CD4-positive, alpha-beta T cell treated with Interleukin-6 for 4 hours (primary cell): ENCODE results near the gene PUS7L.
"Not testable (repeated sequence)": the region's sequence is repeated elsewhere in the genome, so short reads cannot be mapped to it uniquely, and the experiment has no call there.

Experiments used
- DNase-seq: peaks from one replicate; pipeline ENCODE4 v3.0.0-alpha.2; 2020; ENCODE audit warnings: mixed read lengths

PUS7L gene

DNA sequence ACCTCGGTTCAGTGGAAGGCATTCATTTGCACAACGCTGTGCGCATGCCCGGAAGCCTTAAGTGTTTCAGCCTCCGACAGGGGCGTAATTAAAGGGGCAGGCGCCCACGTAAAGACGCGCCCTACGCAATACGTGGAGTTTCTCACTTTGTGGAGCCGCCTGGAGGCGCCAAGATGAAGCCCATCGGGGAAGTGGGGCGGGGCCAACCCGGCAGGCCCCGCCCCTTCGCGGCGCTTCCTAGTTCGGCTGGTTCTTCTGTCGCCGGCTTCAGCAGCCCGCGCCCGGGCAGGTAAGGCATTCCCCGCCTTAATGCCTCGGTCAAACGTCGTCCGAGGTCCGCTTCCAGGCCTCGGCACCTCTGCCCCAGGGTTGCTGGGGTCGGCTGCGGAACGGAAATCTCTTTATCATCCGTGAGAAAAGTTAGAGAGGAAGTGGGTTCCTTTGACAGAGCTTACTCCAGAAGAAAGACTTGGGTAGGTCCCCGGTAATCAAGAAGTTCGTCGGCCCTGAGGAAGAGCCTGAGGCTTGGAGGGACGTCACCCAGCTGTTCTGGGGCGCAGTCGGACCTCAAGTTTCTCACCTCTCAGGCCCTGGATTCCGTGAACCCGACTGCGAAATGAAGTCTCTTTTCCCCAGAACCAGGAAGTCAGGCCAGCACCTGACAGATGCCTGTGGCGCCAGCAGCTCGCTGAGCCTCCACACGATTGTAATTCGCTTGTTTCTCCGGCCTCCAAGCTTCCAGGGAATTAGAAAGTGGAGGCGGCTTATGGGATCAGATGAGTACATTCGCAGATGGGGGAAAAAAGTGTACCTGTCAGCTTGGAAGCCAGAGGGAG is at the start of gene PUS7L, which contains the start of gene IRAK4:
Gene PUS7L (minus strand): TSS at position 63 of the 836 bp plus-strand sequence. CDS start 3,545 bp downstream, outside the sequence.
Gene IRAK4 (plus strand): TSS at position 224 of the 836 bp plus-strand sequence. CDS start 9,161 bp downstream, outside the sequence.
- DNase-seq = peak; percentile 96

GRCh38 chr12:43807386-43807785 is 48.8 kb upstream of the PUS7L start:
- no peak for DNase-seq

DNA sequence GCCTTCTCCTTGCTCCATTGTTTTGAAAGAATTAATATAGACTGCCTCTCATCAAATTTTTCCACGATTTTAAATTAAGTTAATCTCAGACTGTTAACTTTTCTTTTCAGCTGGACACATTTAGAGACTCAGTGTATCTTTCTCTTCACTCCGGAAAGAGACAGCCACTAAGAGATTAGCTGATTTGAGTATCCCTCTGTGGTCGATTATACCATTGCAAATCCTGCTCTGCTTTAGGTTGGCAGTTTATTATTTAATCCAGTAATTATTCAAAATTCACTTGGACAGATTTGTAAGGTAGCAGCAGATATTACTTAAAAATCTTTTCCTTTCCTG is 48.1 kb upstream of the PUS7L start:
- no peak for DNase-seq

DNA sequence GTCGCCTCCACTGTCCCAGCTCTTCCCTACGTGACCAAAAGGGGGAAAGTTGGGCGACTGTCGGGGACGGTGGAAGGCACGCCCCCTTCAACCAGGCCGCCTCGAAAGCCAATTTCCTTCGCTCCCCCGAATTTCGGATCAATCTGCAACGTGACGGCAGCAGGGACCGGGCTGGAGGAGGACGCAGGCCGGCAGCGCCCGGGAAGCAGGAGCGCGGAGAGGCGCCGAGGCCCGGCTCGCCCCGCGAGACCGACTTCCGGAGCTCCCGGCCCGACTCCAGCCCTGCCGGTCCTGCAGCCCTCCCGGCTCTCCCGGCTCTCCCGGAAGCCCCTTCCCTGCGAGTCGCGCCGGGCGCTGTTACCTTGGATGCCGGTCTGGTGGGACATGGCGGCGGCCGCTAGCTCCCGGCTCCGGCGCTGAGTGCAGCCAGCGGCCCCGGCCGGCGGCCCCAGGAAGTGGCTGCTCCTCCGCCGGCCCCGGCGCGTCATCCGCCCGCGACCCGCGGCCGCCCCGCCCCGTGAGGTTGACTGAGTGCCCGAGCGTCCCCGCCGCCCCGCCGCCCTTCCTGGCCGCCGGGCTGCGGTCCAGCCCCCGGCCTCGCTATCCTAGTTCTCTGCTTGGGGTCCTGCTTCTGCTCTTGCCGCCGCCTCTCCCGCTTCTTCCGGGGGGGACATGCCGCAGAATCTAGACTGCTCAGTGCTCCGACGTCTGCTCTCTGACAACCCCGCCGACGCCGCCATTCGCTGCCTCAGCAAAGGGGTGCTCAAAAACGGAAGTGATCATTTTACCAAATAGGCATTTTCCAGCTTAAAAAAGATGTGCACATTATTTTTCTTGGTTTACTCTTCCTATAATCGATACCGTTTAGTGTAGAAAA is 47.5 kb upstream of the PUS7L start, which contains the start of gene TWF1:
Gene TWF1 (minus strand): TSS at position 458 of the 877 bp plus-strand sequence. CDS start 72 bp downstream, at position 386.
- DNase-seq = peak; percentile 84

GRCh38 chr12:43805149-43805859 is 46.7 kb upstream of the PUS7L start:
- no peak for DNase-seq

GRCh38 chr12:43797561-43798217 is 39.1 kb upstream of the PUS7L start:
- no peak for DNase-seq

GRCh38 chr12:43795716-43796280 is 37.2 kb upstream of the PUS7L start:
- no peak for DNase-seq

- no peak for DNase-seq
These were observed 31.4 kb upstream of the PUS7L start for GRCh38 chr12:43789941-43790340.

DNA sequence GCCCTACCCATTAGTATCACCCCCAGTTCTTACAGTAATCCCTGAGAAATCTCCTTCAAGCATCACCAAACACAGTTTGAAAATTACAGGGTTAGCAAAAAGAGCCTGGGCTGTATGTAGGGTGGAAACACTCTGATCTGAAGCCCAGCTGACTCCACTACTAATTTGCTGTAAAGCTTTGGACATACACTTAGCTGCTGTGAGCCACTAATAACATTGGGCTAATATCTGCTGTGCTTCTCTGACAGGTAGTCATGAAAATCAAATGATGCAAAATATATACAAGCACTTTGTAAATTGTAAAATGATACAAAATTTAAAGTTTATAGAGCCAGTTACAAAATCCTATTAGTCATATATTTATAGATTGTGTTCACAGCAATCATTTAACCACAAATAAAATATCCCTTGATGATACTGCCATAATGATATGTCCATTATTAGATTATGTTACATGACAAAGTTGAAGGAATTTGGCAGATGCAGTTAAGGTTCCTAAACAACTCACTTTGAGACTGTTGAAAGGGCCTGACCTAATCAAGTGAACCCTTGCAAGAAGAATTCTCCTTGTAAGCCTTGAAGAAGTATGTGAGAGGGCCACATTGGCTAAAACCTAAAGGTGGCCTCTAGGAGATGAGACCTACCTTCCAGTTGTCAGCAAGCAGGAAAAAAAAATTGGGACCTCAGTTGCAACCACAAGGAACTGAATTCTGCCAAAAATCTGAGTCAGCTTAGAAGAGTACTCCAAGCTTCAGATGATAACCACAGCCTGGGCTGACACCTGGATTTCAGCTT is 28.5 kb upstream of the PUS7L start:
- DNase-seq = no peak

GRCh38 chr12:43776498-43776897 is 17.9 kb upstream of the PUS7L start:
- DNase-seq = peak; percentile 34

GRCh38 chr12:43766291-43766690 is 7.7 kb upstream of the PUS7L start:
- no peak for DNase-seq

DNA sequence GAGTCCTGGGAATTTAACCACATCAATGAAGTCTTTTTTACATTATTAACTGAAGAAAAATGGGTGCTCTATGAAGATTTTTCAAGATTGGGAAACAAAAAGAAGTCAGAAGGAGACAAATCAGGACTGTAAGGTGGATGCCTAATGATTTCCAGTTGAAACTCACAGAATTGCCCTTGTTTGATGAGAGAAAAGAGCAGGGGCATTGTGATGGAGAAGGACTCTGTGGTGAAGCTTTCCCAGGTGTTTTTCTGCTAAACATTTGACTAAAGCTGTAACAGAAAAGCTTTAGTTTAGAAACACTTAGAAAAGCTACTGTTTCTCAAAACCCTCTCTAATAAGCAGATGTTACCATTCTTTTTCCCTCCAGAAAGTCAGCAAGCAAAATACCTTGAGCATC is 5.9 kb upstream of the PUS7L start:
- DNase-seq = no peak

DNA sequence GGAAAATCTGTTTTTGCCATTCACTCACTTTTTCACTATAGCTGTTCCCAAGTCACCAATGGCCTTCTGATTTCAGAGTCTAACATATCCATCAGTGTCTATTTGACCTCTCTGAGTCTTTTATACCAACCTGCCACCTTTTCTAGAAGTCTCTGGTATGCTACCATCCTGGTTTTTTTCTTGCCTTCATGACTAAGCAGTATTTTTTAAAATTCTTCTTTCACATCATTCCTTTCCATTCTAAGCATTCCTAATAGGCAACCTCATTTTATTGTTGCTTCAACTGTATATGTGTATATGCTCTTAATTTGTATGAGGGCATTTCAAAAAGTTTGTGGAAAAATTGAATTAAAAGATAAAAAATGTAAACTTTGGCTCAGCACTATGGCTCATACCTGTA is 5.2 kb upstream of the PUS7L start:
- DNase-seq = no peak

- no peak for DNase-seq
These were observed 4.0 kb upstream of the PUS7L start for GRCh38 chr12:43762596-43762995.

DNA sequence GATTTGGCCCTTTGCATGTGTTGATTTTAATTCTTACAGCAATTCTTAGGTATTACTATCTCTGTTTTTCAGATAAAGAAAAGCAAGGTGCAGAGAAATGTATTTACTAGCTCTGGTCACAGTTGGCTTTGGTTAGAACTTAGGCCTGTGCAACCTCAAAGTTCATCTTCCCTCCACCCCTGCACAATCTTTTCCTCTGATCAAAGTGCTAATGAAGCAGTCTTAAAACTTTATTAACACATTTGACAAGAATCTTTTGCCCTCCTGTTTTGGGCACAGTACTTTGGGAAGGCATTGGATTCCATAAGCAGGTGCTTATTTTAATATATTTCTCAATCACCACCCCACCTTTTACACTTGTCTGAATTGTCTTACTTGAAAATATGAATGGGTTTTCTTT is 2.9 kb upstream of the PUS7L start:
- no peak for DNase-seq

- DNase-seq = no peak
These were observed 1.8 kb upstream of the PUS7L start for GRCh38 chr12:43760396-43760795.

DNA sequence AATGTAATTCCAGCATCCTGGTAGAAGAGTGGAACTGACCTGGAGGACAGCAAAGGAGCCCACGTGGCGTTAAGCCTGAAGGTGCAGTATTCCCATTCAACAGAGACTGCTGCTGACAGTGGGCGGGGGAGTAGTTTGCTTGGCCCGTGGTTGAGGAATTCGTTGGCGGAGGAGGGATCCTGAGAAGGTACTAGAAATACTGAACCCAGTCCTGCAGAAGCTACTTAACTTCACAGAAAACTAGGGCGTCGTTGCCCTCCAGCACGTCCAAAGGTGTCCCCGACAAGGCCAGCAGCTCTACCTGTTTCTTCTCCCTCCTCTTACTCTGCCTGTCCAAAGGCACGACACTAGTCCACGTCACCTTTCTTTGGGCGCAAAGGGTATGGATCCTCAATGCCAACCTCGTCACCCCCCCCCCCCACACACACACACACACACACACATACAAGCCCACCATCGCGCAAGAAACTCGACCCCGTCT is 303 bp downstream of the PUS7L start:
- no peak for DNase-seq

DNA sequence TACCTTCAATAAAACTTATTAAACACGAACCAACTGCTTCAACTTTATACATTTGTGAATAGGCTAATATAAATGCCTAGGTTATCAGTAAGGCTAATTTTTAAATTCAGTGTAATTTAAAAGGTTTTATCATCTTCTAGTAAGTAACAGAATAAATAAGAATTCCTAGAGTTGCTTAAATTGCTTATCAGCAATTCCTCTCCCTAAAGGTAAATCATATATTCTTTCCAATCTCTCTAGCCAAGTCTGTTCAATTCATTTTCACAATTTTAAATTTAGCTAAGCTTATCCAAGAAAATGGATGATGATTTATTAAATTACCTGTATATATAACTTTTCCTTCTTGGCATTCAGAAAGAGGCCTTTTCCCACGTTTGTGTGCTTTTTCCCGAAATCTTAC is 4.6 kb downstream of the PUS7L start:
- no peak for DNase-seq

- DNase-seq = not testable (repeated sequence)
These were observed 7.2 kb downstream of the PUS7L start for GRCh38 chr12:43751360-43751759.

DNA sequence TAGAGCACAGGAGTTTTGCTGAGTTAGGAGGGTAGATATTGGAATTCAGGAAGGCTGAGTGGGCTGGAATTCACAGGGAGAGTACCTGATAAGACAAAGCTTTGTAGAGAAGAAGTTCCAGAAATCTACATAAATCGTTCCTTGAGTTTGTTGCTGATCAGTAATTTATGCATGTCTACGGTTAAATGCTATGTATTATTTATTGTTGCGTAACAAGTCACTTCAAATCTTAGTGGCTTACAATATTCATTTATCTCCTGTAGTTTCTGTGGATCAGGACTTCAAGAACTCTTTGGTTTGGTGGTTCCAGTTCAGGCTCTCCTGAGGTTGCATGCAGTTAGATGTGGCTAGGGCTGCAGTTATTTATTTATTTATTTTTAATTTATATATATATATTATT is 7.8 kb downstream of the PUS7L start:
- DNase-seq = no peak

GRCh38 chr12:43749016-43749415 is 9.6 kb downstream of the PUS7L start:
- no peak for DNase-seq
